T-helper 1 cell treated with Interleukin-12 subunit alpha and Interleukin-12 subunit beta and Interleukin-4 antibody, amounts not matched to agents 30 μg/mL and 1 μg/mL, for 36 hours (primary cell): Measurements from ENCODE around the gene RNF175.

Experiments used
- H3K27ac Mint-ChIP-seq: one replicate; pipeline ENCODE4 v1.8.0; 2021; ENCODE audit warnings: mild to moderate bottlenecking, mixed read lengths
- H3K27me3 Mint-ChIP-seq: one replicate; pipeline ENCODE4 v1.8.0; 2021; ENCODE audit warnings: low read depth, mixed read lengths
- H3K36me3 Mint-ChIP-seq: one replicate; pipeline ENCODE4 v1.8.0; 2021; ENCODE audit warnings: low read depth, mixed read lengths
- H3K4me1 Mint-ChIP-seq: one replicate; pipeline ENCODE4 v1.8.0; 2021; ENCODE audit warnings: low read depth, mixed read lengths
- H3K4me3 Mint-ChIP-seq: one replicate; pipeline ENCODE4 v1.8.0; 2021; ENCODE audit warnings: mild to moderate bottlenecking, moderate library complexity, mixed read lengths
- H3K9me3 Mint-ChIP-seq: one replicate; pipeline ENCODE4 v1.8.0; 2021; ENCODE audit warnings: mixed read lengths

Gene RNF175

DNA sequence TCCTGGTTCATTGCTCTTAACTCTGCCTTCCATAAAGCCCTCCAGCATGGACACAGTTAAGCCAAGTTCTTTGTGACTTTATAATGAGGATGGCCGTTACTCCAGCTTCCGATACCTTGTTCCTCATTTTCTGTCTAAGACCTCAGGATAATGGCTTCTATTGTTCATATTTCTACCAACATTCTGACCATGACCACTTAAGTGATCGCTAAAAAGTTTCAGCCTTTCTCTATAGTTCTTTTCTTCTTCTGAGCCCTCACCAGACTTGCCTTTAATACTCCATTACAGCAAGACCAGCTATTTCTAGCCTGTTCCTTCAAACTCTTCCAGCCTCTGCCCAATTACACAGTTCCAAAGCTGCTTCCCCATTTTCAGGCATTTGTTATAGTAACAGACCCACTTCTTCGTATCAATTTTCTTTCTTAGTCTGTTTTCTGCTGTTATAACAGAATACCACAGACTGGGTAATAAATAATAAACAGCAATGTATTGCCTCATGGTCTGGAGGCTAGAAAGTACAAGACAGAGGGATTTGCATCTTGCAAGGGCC is 12.3 kb downstream of the RNF175 start:
- no peaks in the 10 kb centered on the region for H3K36me3 Mint-ChIP-seq

GRCh38 chr4:153745651-153746050 is 14.2 kb downstream of the RNF175 start:
- Mint-ChIP-seq H3K27me3 (peaks cover 10% of the 10 kb centered on the region), H3K27ac (no peak overlapping the region), H3K4me1 (peaks cover 3% of the 10 kb centered on the region), H3K4me3 (no peak overlapping the region), H3K36me3 (peaks cover under 1% of the 10 kb centered on the region), H3K9me3 (peaks cover 9% of the 10 kb centered on the region)

More for the DNA sequence above, 12.3 kb downstream of the RNF175 start:
- Mint-ChIP-seq H3K4me1 (peaks cover 3% of the 10 kb centered on the region), H3K27me3 (peaks cover 15% of the 10 kb centered on the region), H3K4me3 (no peak overlapping the region), H3K9me3 (no peaks in the 10 kb centered on the region), H3K27ac (no peak overlapping the region)

DNA sequence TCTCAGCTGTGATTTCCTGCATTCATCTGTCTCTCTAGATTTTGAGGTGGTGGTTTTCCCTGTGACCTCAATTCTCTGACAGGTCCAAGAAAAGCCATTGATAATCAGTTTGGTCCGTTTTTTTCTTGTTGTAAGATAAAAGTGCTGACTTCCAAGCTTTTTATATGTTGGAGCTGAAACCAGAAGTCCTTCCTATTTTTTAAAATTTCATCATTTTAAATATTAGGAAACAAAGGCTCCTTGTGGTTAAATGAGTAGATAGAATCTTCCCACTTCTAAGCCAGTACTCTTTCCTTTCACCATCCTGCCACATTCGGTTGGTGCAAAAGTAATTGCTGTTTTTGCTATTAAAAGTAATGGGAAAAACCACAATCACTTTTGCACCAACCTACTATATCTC is 18.3 kb downstream of the RNF175 start:
- Mint-ChIP-seq H3K4me3 (no peak overlapping the region), H3K4me1 (no peaks in the 10 kb centered on the region), H3K27me3 (peaks cover 21% of the 10 kb centered on the region), H3K36me3 (peaks cover 2% of the 10 kb centered on the region), H3K27ac (no peak overlapping the region), H3K9me3 (peaks cover 12% of the 10 kb centered on the region)

DNA sequence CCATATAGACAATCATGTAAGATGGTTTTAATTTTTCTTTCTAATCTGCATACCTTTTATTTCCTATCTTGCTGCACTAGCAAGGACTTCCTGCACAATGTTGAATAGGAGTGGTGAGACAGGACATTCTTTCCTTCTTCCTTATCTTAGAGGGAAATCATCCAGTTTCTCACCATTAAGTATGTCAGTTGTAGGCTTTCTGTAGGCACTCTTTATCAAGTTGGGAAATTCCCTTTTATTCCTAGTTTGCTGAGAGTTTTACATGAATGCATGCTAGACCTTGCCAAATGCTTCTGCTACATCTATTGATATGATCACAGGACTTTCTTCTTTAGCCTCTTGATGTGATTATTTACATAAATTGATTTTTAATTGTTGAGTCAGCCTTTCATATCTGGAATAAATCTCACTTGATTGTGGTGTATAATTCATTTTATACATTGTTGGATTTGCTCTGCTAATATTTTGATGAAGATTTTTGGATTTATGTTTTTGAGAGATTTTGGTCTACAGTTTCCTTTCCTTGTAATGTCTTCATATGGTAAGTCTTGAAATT is 23.8 kb downstream of the RNF175 start:
- Mint-ChIP-seq H3K4me3 (no peak overlapping the region), H3K9me3 (peaks cover 6% of the 10 kb centered on the region), H3K36me3 (peaks cover 2% of the 10 kb centered on the region), H3K4me1 (peaks cover 7% of the 10 kb centered on the region), H3K27ac (no peak overlapping the region), H3K27me3 (peaks cover 51% of the 10 kb centered on the region)

DNA sequence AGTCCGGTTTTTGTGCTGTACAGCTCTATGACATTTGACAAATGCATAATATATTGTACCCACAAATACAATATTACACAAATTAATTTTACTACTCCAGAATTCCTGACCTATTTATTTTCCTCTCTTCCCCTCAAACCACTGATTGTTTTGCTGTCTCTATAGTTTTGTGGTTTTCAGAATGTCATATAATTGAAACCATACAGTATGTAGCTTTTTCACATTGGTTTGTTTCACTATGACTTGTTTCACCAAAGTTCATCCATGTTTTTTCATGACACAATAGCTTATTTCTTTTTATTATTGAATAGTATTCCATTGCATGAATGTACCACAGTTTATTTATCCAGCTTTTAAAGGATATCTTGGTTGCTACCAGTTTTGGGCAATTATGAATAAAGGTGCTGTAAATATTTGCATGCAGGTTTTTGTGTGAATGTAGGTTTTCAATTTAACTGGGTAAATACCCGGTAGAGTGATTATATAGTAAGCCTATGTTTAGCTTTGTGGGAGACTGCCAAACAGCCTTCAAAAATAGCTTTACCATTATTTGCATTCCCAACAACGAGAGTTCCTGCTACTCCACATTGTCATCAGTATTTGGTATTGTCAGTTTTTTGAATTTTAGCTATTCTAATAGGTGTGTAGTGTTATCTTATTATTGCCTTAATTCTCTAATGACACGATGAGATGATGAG is 25.9 kb downstream of the RNF175 start:
- H3K4me3 Mint-ChIP-seq, result no peak overlapping the region
- H3K36me3 Mint-ChIP-seq, result no peaks in the 10 kb centered on the region
- H3K27ac Mint-ChIP-seq, result no peak overlapping the region

GRCh38 chr4:153731239-153731638 is 28.6 kb downstream of the RNF175 start:
- Mint-ChIP-seq H3K36me3 (no peaks in the 10 kb centered on the region), H3K9me3 (no peaks in the 10 kb centered on the region), H3K4me3 (no peak overlapping the region), H3K27ac (no peak overlapping the region), H3K27me3 (peaks cover 39% of the 10 kb centered on the region), H3K4me1 (peaks cover 10% of the 10 kb centered on the region)

More for the DNA sequence above, 25.9 kb downstream of the RNF175 start:
- H3K4me1 Mint-ChIP-seq, result peaks cover 8% of the 10 kb centered on the region
- H3K27me3 Mint-ChIP-seq, result peaks cover 53% of the 10 kb centered on the region
- no peaks in the 10 kb centered on the region for H3K9me3 Mint-ChIP-seq

- Mint-ChIP-seq H3K27ac (no peak overlapping the region), H3K27me3 (peaks cover 35% of the 10 kb centered on the region), H3K4me1 (peaks cover 7% of the 10 kb centered on the region), H3K9me3 (no peaks in the 10 kb centered on the region), H3K36me3 (no peaks in the 10 kb centered on the region), H3K4me3 (no peak overlapping the region)
Measured at GRCh38 chr4:153729895-153730294, 29.9 kb downstream of the RNF175 start.

- Mint-ChIP-seq H3K9me3 (no peaks in the 10 kb centered on the region), H3K4me1 (peaks cover 6% of the 10 kb centered on the region), H3K4me3 (no peak overlapping the region)
Measured at GRCh38 chr4:153728660-153729059, 31.2 kb downstream of the RNF175 start.

GRCh38 chr4:153728151-153728550 is 31.7 kb downstream of the RNF175 start:
- Mint-ChIP-seq H3K27ac (no peak overlapping the region), H3K4me3 (no peak overlapping the region), H3K4me1 (peaks cover 4% of the 10 kb centered on the region)

More at GRCh38 chr4:153728660-153729059, 31.2 kb downstream of the RNF175 start:
- H3K27me3 Mint-ChIP-seq, result peaks cover 33% of the 10 kb centered on the region
- H3K36me3 Mint-ChIP-seq, result no peaks in the 10 kb centered on the region
- no peak overlapping the region for H3K27ac Mint-ChIP-seq

DNA sequence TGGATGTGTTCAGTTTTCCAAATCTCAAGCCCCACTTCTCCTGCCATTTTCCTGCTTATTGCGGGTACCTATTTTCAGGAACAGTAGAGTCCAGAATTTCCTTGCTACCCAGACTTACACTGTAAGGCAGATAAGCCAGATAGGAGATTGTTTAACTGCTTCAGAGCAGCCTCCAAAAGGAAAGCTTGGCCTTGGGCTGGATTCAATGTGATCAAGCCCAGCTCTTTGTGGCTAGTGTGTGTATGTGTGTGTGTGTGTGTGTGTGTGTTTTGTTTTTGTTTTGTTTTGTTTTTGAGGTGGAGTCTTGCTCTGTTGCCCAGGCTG is 34.0 kb downstream of the RNF175 start:
- Mint-ChIP-seq H3K4me1 (peaks cover 4% of the 10 kb centered on the region), H3K9me3 (no peaks in the 10 kb centered on the region), H3K27ac (no peak overlapping the region), H3K36me3 (no peaks in the 10 kb centered on the region), H3K4me3 (no peak overlapping the region), H3K27me3 (peaks cover 21% of the 10 kb centered on the region)

More at GRCh38 chr4:153728151-153728550, 31.7 kb downstream of the RNF175 start:
- H3K36me3 Mint-ChIP-seq, result no peaks in the 10 kb centered on the region
- H3K9me3 Mint-ChIP-seq, result no peaks in the 10 kb centered on the region
- peaks cover 29% of the 10 kb centered on the region for H3K27me3 Mint-ChIP-seq

DNA sequence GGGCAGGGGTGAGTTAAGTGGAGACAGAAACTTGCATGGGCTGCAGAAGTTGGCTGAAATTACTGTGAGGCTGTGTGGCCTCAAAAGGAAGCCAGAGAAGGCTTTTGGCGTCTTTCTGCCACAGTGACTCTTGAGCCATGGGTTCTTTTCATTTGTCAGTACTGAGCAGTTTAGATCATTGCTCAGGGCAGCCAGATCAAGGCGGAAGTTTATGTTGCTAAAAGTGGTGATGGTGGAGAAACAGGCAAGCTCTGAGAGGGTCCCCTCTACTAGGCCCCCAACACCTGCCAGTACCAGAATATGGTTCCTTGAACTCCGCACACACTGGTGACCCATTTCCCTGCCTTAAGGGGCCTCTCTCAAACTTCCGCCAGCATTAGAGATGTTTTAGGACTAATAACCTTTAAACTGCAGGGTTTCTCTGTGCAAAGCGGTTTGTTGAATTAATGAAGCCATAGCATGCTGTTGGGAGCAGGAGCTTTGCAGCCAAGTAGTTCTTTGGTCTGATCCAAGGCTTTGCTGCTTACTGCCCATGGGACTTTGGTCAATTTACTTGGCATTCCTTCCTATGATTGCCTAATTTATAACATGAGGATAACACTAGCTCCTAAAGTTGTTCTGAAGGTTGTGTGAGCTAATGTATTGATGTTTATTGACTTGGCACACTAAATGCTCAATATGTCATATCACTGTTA is 34.5 kb downstream of the RNF175 start:
- no peak overlapping the region for H3K27ac Mint-ChIP-seq
- peaks cover 21% of the 10 kb centered on the region for H3K27me3 Mint-ChIP-seq
- no peak overlapping the region for H3K4me3 Mint-ChIP-seq
- no peaks in the 10 kb centered on the region for H3K36me3 Mint-ChIP-seq
- no peaks in the 10 kb centered on the region for H3K9me3 Mint-ChIP-seq
- H3K4me1 Mint-ChIP-seq, result peaks cover 4% of the 10 kb centered on the region

GRCh38 chr4:153724606-153725005 is 35.2 kb downstream of the RNF175 start:
- no peaks in the 10 kb centered on the region for H3K36me3 Mint-ChIP-seq
- H3K27me3 Mint-ChIP-seq, result peaks cover 17% of the 10 kb centered on the region
- peaks cover 4% of the 10 kb centered on the region for H3K4me1 Mint-ChIP-seq
- no peak overlapping the region for H3K4me3 Mint-ChIP-seq
- no peaks in the 10 kb centered on the region for H3K9me3 Mint-ChIP-seq
- H3K27ac Mint-ChIP-seq, result no peak overlapping the region

DNA sequence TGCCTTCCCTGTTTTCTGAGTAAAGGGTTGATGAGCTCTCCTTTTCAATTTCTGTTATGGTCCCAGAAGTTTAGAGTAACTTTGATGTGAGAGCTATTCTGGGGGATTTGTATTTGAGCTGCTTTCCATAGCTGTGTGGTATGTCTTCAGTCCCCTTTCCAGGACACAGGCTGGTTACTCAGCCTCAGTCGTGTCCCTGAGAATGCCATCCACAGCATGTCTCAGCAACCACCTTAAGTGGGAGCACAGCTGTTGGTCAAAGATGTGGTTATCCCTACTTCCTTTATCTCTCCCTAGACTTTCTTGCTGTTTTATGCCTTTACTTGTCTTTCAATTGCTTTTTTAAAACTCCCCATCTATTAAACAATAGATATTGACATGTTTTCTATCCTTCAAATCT is 37.8 kb downstream of the RNF175 start:
- no peak overlapping the region for H3K4me3 Mint-ChIP-seq
- peaks cover 10% of the 10 kb centered on the region for H3K27me3 Mint-ChIP-seq

GRCh38 chr4:153713866-153714646 is 45.8 kb downstream of the RNF175 start:
- no peak overlapping the region for H3K4me3 Mint-ChIP-seq
- peaks cover 10% of the 10 kb centered on the region for H3K27me3 Mint-ChIP-seq
- peaks cover 4% of the 10 kb centered on the region for H3K9me3 Mint-ChIP-seq
- no peaks in the 10 kb centered on the region for H3K36me3 Mint-ChIP-seq
- peaks cover 4% of the 10 kb centered on the region for H3K4me1 Mint-ChIP-seq
- H3K27ac Mint-ChIP-seq, result no peak overlapping the region

More for the DNA sequence above, 37.8 kb downstream of the RNF175 start:
- Mint-ChIP-seq H3K9me3 (peaks cover 4% of the 10 kb centered on the region), H3K27ac (no peak overlapping the region), H3K36me3 (no peaks in the 10 kb centered on the region), H3K4me1 (no peaks in the 10 kb centered on the region)
